ENCODE results near the gene APBB3.

GRCh38 chr5:140596321-140596741 is 31.9 kb upstream of the APBB3 start:
- TF ChIP-seq CTCF (IDR thresholded peaks at IDR 0.05; ENCODE audit: low read depth, low read length) (no peak), POLR2A (IDR thresholded peaks at IDR 0.05; ENCODE audit: extremely low read depth, insufficient read length) (no peak), MAX (IDR thresholded peaks at IDR 0.05; ENCODE audit: low read depth, low read length) (no peak)
